ENCODE data around the gene GOLGA3.
A peak's percentile ranks its signal among the peaks of the same experiment; 100 is the strongest.
"Not testable (repeated sequence)": the region's sequence is repeated elsewhere in the genome, so short reads cannot be mapped to it uniquely, and the experiment has no call there.

Gene GOLGA3, protein sequence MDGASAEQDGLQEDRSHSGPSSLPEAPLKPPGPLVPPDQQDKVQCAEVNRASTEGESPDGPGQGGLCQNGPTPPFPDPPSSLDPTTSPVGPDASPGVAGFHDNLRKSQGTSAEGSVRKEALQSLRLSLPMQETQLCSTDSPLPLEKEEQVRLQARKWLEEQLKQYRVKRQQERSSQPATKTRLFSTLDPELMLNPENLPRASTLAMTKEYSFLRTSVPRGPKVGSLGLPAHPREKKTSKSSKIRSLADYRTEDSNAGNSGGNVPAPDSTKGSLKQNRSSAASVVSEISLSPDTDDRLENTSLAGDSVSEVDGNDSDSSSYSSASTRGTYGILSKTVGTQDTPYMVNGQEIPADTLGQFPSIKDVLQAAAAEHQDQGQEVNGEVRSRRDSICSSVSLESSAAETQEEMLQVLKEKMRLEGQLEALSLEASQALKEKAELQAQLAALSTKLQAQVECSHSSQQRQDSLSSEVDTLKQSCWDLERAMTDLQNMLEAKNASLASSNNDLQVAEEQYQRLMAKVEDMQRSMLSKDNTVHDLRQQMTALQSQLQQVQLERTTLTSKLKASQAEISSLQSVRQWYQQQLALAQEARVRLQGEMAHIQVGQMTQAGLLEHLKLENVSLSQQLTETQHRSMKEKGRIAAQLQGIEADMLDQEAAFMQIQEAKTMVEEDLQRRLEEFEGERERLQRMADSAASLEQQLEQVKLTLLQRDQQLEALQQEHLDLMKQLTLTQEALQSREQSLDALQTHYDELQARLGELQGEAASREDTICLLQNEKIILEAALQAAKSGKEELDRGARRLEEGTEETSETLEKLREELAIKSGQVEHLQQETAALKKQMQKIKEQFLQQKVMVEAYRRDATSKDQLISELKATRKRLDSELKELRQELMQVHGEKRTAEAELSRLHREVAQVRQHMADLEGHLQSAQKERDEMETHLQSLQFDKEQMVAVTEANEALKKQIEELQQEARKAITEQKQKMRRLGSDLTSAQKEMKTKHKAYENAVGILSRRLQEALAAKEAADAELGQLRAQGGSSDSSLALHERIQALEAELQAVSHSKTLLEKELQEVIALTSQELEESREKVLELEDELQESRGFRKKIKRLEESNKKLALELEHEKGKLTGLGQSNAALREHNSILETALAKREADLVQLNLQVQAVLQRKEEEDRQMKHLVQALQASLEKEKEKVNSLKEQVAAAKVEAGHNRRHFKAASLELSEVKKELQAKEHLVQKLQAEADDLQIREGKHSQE (N-terminal part only)

DNA sequence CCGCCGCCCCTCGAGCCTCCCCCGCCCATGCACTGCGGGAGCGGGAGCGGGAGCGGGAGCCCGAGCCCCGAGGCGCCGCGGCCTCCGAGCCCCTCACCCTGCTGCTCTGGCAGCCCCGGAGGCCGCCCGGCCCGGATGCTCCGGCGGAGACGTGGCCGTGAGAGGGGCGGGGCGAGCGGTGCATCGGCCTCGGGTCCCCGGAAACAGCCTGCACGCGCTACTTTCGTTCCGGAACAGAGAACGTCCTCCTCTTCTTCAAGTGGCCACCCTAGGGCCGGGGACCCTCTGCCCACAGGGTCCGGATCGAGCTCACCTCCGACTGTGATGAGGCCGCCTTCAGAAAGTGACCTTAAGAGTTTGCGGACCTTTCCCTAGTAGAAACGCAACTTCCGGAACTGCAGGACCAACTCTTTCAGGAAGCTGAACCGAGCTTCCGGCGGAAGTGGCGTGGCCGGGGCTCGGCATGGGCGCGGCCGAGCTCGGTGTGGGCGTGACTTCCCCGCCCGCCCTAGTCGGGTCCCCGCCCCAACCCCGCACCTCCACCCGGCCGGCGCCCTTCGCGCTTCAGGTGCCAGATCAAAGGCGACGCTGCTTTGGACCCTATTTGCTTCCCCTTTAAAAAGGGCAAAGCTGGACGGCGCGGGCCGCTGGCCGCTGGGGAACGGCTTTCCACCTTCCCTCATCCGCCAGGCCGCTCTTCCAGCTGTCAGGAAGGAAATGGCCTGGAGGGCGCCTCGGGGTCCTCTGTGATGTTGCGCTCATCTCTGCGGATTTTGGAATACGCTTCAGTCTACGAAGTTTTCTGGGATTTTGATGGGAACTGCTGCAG is at the start of gene GOLGA3:
GOLGA3 (minus strand) TSS at position 164 of the 829 bp plus-strand sequence. CDS start 6,741 bp downstream, outside the sequence.
- DNase-seq, result peak; percentile 87

DNA sequence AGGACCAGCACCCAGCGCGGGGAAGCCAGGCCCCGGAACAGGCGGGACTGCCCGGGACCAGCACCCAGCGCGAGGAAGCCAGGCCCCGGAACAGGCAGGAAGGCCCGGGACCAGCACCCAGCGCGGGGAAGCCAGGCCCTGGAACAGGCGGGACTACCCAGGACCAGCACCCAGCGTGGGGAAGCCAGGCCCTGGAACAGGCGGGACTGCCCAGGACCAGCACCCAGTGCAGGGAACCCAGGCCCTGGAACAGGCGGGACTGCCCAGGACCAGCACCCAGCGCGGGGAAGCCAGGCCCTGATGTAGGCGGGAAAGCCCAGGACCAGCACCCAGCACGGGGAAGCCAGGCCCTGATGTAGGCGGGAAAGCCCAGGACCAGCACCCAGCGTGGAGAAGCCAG is 46.0 kb upstream of the GOLGA3 start:
- DNase-seq, result not testable (repeated sequence)

DNA sequence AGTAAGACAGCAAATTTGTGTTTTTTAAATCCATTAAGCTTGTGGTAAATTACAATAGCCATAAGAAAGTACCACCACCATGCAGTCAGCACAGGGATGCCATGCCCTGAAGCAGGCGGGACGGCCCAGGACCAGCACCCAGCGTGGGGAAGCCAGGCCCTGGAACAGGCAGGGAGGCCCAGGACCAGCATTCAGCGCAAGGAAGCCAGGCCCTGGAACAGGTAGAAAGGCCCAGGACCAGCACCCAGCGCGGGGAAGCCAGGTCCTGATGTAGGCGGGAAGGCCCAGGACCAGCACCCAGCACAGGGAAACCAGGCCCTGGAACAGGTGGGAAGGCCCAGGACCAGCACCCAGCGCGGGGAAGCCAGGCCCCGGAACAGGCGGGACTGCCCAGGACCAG is 45.5 kb upstream of the GOLGA3 start:
- no peak for DNase-seq

DNA sequence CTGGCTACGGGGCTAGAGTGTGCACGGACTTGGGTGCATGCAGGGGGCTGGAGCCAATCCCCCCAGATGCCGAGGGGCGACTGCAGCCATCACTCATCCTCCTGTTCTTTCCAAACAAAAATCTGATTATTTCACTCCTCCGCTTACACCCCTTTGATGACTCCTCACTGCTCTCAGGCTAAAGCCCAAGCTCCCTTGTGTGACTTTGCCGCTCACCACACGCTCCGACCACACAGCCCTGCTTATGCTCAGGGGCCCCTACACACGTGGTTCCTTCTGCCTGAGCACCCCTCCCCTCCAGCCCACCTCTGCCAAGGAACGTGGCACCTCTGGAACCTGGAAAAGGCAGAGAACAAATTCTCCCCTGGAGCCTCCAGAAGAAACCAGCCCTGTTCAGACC is 45.1 kb upstream of the GOLGA3 start:
- DNase-seq, result no peak

DNA sequence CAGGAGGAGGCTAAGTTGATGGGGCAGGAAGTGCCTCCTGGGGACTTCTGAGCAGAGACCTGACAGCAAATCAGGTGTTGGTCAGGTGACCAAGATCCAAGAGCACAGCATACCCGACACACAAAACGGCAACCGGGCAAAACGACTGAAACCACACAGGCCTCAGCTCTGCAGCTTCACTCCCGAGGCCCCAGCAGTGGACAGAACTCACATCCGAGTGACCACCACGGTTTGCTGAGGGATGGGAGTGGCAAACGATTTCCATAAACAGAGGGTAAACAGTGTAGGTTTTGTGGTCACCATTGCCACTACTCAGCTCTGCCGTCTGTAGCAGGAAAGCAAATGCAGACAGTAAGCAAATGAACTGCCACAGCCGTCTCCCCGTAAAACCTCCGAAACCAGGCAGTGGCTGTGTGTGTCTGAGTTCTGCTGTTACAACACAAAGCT is 44.3 kb upstream of the GOLGA3 start:
- DNase-seq, result no peak

DNA sequence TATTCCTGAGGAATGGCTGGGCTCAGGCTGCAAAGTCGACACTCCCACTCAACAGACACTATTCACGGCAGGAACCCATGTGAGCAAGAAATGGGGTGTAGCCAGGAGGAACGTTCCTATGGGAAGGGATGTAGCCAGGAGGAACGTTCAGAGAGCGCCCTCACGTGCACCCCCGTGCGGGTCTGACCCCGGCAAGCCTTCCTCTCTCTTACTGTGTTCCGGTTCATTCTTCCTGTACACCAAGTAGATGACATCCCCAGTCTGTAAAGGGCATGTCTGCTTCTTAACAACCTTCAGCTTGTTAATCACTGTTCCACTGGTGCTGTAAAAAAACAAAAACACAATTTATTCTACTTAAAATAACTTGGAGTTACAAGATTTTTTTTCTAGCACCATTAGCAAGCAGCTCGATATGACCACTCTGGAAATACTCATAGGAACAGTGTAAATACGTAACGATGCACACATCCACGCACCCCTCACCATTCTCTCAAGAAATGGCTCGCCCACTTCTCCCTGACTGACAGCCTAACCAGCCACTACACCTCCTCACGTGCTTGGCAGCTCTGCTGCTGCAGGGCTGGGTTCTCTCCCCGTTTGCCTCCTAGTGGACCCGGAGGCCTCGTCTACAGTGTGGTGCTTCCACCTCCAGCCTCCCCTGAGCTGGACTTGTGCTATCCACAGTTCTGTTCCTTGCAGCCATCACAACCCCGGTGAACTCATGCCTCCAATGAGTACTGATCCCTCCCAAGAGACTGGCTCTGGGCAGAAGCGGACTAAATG is 43.6 kb upstream of the GOLGA3 start:
- no peak for DNase-seq

DNA sequence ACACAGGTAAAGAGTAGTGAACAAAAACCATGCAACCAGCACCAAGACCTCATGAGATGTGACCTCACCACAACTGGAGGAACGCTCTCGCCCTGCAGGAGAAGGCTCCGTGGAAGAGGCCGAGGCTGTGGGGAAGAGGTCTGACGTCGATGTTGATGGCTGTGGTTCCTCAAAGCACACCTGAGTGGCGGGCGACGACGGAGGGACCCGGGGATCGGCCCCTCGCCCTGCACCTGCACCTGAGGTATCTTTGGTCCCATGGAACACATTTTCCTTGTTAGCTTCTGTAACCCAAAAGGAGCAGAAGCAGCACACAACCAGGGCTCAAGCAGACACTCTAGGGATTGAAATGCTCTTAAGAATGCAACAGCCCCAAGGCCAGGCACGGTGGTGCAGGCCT is 40.9 kb upstream of the GOLGA3 start:
- no peak for DNase-seq

DNA sequence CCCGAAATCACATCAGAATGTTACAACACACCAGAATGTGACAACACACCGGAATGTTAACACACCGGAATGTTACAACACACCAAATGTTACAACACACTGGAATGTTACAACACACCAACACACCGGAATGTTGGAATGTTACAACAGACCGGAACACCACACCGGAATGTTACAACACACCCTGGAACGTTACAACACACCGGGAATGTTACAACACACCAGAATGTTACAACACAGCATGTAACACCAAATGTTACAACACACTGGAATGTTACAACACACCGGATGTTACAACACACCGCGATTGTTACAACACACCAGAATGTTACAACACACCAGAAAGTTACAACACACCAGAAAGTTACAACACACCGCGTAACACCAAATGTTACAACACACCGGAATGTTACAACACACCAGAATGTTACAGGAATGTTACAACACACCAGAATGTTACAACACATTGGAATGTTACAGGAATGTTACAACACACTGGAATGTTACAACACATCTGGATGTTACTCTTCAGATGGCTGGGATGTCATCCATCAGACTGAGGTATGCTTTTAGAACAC is 37.7 kb upstream of the GOLGA3 start:
- no peak for DNase-seq

DNA sequence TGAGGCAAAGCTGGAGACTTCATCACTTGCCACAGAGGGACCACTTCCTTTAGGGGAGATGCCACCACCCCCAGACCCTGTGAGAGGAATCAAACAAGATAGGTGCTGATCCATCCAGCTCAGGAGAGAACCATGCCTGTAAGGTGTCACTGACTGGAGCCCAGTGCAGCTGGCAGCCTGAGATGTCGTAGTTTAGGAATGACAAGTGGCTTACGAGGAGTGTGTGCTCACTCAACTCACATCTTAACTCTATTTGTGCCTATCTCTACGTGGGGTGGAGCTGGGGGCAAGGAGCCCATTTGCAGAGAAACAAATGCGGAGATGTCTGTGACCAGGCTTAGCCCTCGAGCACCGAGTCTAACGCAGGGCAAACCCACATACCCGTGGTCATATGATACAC is 32.9 kb upstream of the GOLGA3 start:
- no peak for DNase-seq

DNA sequence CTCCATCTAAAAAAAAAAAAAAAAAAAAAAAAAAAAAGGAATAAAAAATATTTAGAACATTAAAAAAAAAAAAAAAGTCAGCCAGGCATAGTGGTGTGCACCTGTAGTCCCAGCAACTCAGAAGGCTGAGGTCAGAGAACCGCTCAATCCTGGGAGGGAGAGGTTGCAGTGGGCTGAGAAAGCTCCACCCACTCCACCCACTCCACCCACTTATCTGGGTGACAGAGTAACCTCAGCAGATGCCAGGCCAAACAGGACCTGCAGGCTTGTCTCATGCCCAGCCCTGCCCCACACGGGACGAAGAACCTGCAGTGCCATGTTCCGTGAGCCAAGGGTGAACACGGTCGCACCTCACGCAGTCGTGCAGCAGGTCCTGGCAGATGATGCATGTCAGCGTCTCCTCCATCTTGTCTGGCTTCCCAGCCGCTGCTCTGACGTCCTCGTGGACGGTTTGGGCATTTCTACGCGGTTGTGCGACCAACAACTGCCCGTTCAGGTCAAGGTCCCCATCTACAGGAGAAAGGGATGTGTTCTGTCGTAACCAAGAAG is 30.1 kb upstream of the GOLGA3 start:
- no peak for DNase-seq

DNA sequence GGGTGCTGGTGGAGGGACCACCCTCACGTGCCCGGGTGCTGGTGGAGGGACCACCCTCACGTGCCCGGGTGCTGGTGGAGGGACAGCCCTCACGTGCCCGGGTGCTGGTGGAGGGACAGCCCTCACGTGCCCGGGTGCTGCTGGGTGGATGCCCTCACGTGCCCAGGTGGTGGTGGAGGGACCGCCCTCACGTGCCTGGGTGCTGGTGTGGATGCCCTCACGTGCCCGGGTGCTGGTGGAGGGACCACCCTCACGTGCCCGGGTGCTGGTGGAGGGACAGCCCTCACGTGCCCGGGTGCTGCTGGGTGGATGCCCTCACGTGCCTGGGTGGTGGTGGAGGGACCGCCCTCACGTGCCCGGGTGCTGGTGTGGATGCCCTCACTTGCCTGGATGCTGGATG is 28.4 kb upstream of the GOLGA3 start:
- DNase-seq, result not testable (repeated sequence)

DNA sequence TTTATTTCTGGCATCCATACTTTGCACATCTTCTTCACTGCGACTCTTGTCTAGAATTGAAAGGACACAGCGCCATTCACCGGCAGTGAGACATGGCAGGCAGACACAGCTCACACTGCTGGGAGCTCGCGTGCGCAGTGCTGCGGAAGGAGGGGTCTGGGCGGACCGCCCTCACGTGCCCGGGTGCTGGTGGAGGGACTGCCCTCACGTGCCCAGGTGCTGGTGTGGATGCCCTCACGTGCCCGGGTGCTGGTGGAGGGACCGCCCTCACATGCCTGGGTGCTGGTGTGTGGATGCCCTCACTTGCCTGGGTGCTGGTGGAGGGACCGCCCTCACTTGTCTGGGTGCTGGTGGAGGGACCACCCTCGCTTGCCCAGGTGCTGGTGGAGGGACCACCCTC is 27.9 kb upstream of the GOLGA3 start:
- no peak for DNase-seq

DNA sequence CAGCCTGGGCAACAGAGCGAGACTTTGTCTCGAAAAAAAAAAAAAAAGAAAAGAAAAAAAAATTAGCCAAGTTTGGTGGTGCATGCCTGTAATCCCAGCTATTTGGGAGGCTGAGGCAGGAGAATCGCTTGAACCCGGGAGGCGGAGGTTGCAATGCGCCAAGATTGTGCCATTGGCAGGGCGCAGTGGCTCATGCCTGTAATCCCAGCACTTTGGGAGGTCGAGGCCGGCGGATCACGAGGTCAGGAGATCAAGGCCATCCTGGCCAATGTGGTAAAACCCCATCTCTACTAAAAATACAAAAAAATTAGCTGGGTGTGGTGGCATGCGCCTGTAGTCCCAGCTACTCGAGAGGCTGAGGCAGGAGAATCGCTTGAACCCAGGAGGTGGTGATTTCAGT is 26.5 kb upstream of the GOLGA3 start:
- DNase-seq, result not testable (repeated sequence)

DNA sequence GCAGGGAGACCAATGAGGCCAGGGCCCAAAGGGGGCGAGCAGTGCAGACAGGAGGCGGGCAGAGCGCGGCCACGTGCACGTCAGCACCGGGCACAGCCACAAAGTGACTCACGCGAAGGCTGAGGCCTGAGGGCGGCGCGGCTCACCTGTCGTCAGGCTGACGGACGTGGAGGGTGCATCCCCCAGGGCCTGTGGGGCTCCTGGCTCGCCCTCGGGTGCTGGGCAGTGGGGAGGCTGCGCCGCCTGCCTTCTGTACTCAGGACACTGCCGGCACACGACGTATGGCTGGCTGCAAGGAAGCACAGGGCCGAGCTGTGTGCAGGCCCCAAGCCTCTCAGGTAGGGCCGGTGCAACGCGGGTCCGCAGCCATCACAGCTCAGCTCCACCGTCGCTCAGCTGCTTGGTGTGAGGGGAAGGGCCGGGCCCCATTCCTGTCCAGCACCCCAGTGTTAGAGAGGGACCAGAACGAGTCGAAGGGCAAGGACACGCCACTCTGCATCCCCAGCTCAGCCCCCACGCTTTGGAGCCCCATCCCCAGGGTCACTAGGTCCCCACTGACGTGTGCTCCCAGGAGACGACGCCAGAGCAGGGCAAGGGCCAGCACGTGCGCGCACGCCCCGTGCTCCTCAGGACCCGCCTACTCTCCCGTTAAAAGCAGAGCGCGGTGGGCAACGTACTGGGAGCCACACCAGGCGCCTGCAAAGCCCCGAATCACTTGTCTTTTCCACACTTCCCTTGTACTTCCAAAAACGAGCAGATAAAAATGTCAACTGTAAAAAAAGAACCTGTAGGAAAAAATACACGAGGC is 24.8 kb upstream of the GOLGA3 start:
- no peak for DNase-seq

DNA sequence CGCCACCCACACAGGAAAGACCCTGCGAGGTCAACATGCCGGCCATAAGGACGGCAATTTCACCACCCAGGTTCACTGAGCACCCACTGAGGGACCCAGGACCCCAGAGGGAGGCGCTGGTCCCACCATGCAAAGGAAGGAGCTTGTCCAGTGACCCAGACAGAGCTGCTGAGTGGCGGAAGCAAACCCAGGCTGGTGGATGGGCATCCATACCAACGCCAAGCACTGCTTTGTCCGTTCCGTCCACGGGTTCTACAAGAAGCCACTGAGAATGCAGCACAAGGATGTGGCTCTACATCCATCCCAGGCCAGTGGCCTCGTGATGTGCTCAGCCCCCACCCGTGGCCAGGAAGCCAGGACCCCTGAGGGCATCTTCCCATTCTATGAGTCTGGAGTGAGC is 23.8 kb upstream of the GOLGA3 start:
- DNase-seq, result no peak

DNA sequence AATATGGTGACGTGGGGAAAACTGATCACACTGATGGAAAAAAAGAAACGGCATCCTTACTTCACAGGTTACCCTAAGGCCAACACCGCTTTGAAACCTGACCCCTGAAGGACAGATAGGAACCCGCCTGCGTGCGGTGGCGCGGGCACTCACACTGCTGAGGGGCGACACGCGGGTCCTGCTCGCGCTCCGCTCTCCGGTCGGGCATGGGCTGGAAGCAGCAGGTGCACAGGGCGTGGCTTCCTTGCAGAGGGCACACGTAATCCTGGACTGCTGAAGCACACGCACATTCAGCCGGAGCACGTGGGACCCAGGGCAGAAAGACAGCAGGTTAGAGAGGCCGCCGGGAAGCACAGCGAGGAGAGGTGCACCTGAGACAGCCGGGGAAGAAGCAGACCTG is 22.8 kb upstream of the GOLGA3 start:
- no peak for DNase-seq

DNA sequence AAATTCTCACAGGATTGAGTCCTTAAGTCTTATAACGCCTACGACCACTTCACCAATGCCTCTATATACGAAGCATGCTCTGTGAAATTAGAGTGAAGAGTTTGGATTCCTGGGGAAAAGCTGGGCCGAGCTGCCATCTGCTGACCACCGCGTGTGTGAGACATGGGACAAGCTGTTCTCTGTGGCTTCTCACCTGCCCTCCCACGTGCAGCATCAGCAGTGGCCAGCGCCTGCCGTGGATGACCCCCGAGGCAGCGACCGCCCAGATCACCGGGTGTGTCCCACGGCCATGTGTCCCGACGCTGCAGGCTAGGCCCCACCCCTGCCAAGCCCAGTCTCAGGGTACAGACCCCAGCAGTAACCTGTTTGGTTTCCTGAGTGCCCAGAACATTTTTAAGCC is 21.6 kb upstream of the GOLGA3 start:
- DNase-seq, result no peak

DNA sequence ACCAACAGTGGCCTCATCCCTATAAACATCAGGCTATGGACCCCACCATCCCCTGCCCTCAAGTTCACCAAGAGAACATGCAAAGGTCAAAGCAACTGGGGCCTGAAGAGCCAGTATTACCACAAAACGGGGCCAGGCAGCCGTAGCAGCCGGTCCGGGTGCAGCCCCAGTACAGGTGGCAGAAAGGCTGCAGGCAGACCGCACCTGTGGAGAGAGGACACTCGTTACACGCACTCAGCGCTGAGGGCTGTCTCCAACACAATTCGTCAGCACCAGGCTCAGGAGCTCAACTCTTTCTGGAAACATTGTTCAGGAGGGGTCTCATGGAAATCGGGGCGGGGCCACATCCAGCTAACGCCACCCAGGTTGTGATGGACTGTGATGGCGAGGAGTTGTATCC is 19.9 kb upstream of the GOLGA3 start:
- DNase-seq, result no peak
